H1 (cell line): ENCODE data around the gene ALAS1. TPM values are rescaled to one million over a fixed set of nuclear protein-coding genes. Genes with fewer than 3 reads are reported as not detected.

ENCODE experiments used
- CTCF ChIA-PET: fragments of 300-600 bp; sonication (Branson Sonifier 250); formaldehyde crosslinking; loops from one replicate; lab custom pipeline; 2021; ENCODE audit not compliant: partially characterized antibody; lab: Charles Lee
- POLR2A ChIA-PET: fragments of 300-600 bp; sonication (Branson Sonifier 250); formaldehyde crosslinking; loops from one replicate; lab custom pipeline; 2021; ENCODE audit warnings: inconsistent platforms; ENCODE audit not compliant: partially characterized antibody; lab: Charles Lee
- DNase-seq, 2 experiments: peaks; one replicate each; pipeline versions ENCODE4 v3.0.0 to v3.0.0-alpha.2; 2010 to 2022; ENCODE audit warnings: low spot score in 2 of 2, low read depth in 1 of 2, mixed read lengths in 1 of 2
- FAIRE-seq: peaks from 2 replicates; lab custom pipeline; 2011; peaks lifted over from hg19 to GRCh38; lab: Jason Lieb, UNC
- H2AFZ ChIP-seq: 2 replicates; pipeline ENCODE4 v1.8.1; 2012; ENCODE audit warnings: low read length, inconsistent platforms
- H2AK5ac ChIP-seq: 2 replicates; pipeline ENCODE4 v1.6.1; 2013; ENCODE audit warnings: low read depth, low read length
- H2BK120ac ChIP-seq: replicated peaks from 2 replicates; pipeline ENCODE3; 2013; ENCODE audit warnings: low read depth, low read length, inconsistent platforms
- H2BK12ac ChIP-seq: 2 replicates; pipeline ENCODE4 v1.6.1; 2013; ENCODE audit warnings: low read depth, low read length
- H2BK15ac ChIP-seq: 2 replicates; pipeline ENCODE4 v1.6.1; 2013; ENCODE audit warnings: low read length
- H2BK20ac ChIP-seq: 2 replicates; pipeline ENCODE4 v1.6.1; 2013; ENCODE audit warnings: low read length
- H2BK5ac ChIP-seq: 2 replicates; pipeline ENCODE4 v1.6.1; 2013; ENCODE audit warnings: low read depth, low read length
- H3K14ac ChIP-seq: 2 replicates; pipeline ENCODE4 v1.6.1; 2013; ENCODE audit warnings: inconsistent platforms; ENCODE audit not compliant: insufficient read length
- H3K18ac ChIP-seq: 2 replicates; pipeline ENCODE4 v1.6.1; 2013; ENCODE audit warnings: low read length; ENCODE audit errors: extremely low read depth
- H3K23ac ChIP-seq: 2 replicates; pipeline ENCODE4 v1.6.1; 2013; ENCODE audit warnings: inconsistent platforms; ENCODE audit not compliant: insufficient read length
- H3K23me2 ChIP-seq: 2 replicates; pipeline ENCODE4 v1.6.1; 2013; ENCODE audit warnings: low read depth, low read length
- H3K27ac ChIP-seq: 2 replicates; pipeline ENCODE4 v1.6.1; 2011; ENCODE audit warnings: low read depth, low read length, inconsistent platforms
- H3K27me3 ChIP-seq, 4 experiments: replicated peaks in 1 of 4; 1 replicate in 1 of 4; 2 replicates in 3 of 4; pipeline versions ENCODE4 v1.6.1 to v1.8.1; 2011 to 2013; ENCODE audit warnings: low read length in 3 of 4, mild to moderate bottlenecking in 3 of 4, inconsistent platforms in 2 of 4, mixed read lengths in 2 of 4, moderate library complexity in 1 of 4; ENCODE audit not compliant: control insufficient read depth in 3 of 4, insufficient read depth in 3 of 4; ENCODE audit errors: extremely low read depth in 1 of 4
- H3K36me3 ChIP-seq, 4 experiments: 2 replicates each; pipeline versions ENCODE4 v1.6.1 to v1.8.1; 2011 to 2013; ENCODE audit warnings: mild to moderate bottlenecking in 4 of 4, low read length in 3 of 4, moderate library complexity in 2 of 4, control low read depth in 1 of 4, inconsistent platforms in 1 of 4; ENCODE audit not compliant: insufficient read depth in 4 of 4, control insufficient read depth in 2 of 4
- H3K4ac ChIP-seq: replicated peaks from 2 replicates; pipeline ENCODE3; 2013; ENCODE audit warnings: low read length, low read depth, mixed read lengths, inconsistent platforms; ENCODE audit not compliant: insufficient read length
- H3K4me1 ChIP-seq, 4 experiments: replicated peaks in 1 of 4; 1 replicate in 1 of 4; 2 replicates in 3 of 4; pipeline versions ENCODE4 v1.6.1 to v1.8.1; 2011 to 2013; ENCODE audit warnings: low read length in 3 of 4, inconsistent platforms in 2 of 4, mixed read lengths in 1 of 4; ENCODE audit not compliant: insufficient read depth in 4 of 4, control insufficient read depth in 3 of 4
- H3K4me2 ChIP-seq, 2 experiments: 2 replicates each; pipeline versions ENCODE4 v1.6.1 to v1.8.1; 2011 to 2013; ENCODE audit warnings: low read depth in 2 of 2, low read length in 2 of 2, control low read depth in 1 of 2, inconsistent platforms in 1 of 2, mild to moderate bottlenecking in 1 of 2; ENCODE audit not compliant: insufficient read depth in 1 of 2
- H3K4me3 ChIP-seq, 4 experiments: fragments of 200-600, 300-600 bp in 1 of 4; sonication (generic), shearing (Covaris generic), sonication (Bioruptor Twin) in 1 of 4; 2 replicates each; pipeline versions ENCODE4 v1.5.1 to v1.8.1; 2011 to 2016; ENCODE audit warnings: low read length in 4 of 4, low read depth in 3 of 4, control low read depth in 2 of 4, inconsistent platforms in 2 of 4, mild to moderate bottlenecking in 2 of 4, mixed read lengths in 1 of 4, moderate library complexity in 1 of 4; ENCODE audit not compliant: insufficient read depth in 2 of 4; ENCODE audit errors: extremely low read depth in 1 of 4
- H3K56ac ChIP-seq: replicated peaks from 2 replicates; pipeline ENCODE3; 2013; ENCODE audit warnings: low read depth, mild to moderate bottlenecking, mixed read lengths, low read length, inconsistent platforms; ENCODE audit not compliant: insufficient read length
- H3K79me1 ChIP-seq: 2 replicates; pipeline ENCODE4 v1.6.1; 2013; ENCODE audit warnings: low read depth, low read length, control low read depth
- H3K79me2 ChIP-seq, 2 experiments: 2 replicates each; pipeline versions ENCODE4 v1.6.1 to v1.8.1; 2012 to 2013; ENCODE audit warnings: low read length in 2 of 2, mild to moderate bottlenecking in 2 of 2, inconsistent platforms in 1 of 2; ENCODE audit not compliant: insufficient read depth in 2 of 2, control insufficient read depth in 1 of 2
- H3K9ac ChIP-seq, 4 experiments: replicated peaks in 1 of 4; 1 replicate in 1 of 4; 2 replicates in 3 of 4; pipeline versions ENCODE4 v1.6.1 to v1.8.1; 2011 to 2013; ENCODE audit warnings: low read depth in 3 of 4, low read length in 3 of 4, control low read depth in 2 of 4, mild to moderate bottlenecking in 2 of 4, moderate library complexity in 2 of 4, inconsistent platforms in 1 of 4; ENCODE audit errors: extremely low read depth in 1 of 4
- H3K9me3 ChIP-seq, 2 experiments: 2 replicates each; pipeline versions ENCODE4 v1.6.1 to v1.8.1; 2012 to 2013; ENCODE audit warnings: mild to moderate bottlenecking in 2 of 2, moderate library complexity in 2 of 2, control low read depth in 1 of 2, inconsistent platforms in 1 of 2, low read depth in 1 of 2, low read length in 1 of 2, mixed read lengths in 1 of 2; ENCODE audit not compliant: insufficient read depth in 2 of 2
- H4K20me1 ChIP-seq, 2 experiments: replicated peaks in 1 of 2; 2 replicates each; pipeline versions ENCODE3 to v1.8.1; 2011 to 2013; ENCODE audit warnings: inconsistent platforms in 2 of 2, low read length in 2 of 2, mild to moderate bottlenecking in 1 of 2; ENCODE audit not compliant: insufficient read depth in 2 of 2, control insufficient read depth in 1 of 2
- H4K5ac ChIP-seq: 2 replicates; pipeline ENCODE4 v1.6.1; 2013; ENCODE audit warnings: low read length, low read depth, mixed read lengths, inconsistent platforms; ENCODE audit not compliant: insufficient read length
- H4K8ac ChIP-seq: 2 replicates; pipeline ENCODE4 v1.8.0; 2013; ENCODE audit warnings: mild to moderate bottlenecking, moderate library complexity, low read length, inconsistent platforms; ENCODE audit not compliant: insufficient read depth; ENCODE audit errors: extremely low read depth
- H4K91ac ChIP-seq: replicated peaks from 2 replicates; pipeline ENCODE3; 2013; ENCODE audit warnings: low read length, mixed read lengths, inconsistent platforms; ENCODE audit not compliant: insufficient read length
- PHF8 ChIP-seq: fragments of 200-600 bp; sonication (generic); conservative IDR thresholded peaks from 2 replicates; pipeline ENCODE4 v1.7.1; 2012; ENCODE audit warnings: low read depth, mild to moderate bottlenecking, inconsistent platforms, low read length, moderate library complexity
- SUZ12 ChIP-seq: fragments of 200-600 bp; sonication (generic); IDR thresholded peaks from 2 replicates; pipeline ENCODE4 v1.6.1; 2012; ENCODE audit warnings: mild to moderate bottlenecking, inconsistent platforms, low read length, moderate library complexity, mixed read lengths
- TCF12 ChIP-seq: IDR thresholded peaks from 2 replicates; pipeline ENCODE4 v1.6.1; 2011; ENCODE audit warnings: low read depth, mild to moderate bottlenecking, low read length
- WGBS, 2 experiments: shearing (Covaris generic) in 1 of 2; methylation state at CpG; one replicate each; pipeline versions ENCODE4 v1.1.6 to v1.1.7; 2013 to 2015; ENCODE audit warnings: low lambda C conversion rate in 2 of 2, mixed read lengths in 2 of 2, inconsistent platforms in 1 of 2, low coverage in 1 of 2, missing lambda C conversion rate in 1 of 2; ENCODE audit not compliant: insufficient replicate concordance in 2 of 2, insufficient coverage in 1 of 2, insufficient read length in 1 of 2; ENCODE audit errors: extremely low coverage in 1 of 2, missing lambda C conversion rate in 1 of 2; 5-methylcytosine and 5-hydroxymethylcytosine counted together
- polyA plus RNA-seq, 7 experiments: library from polyadenylated mRNA; depleted of rRNA in 3 of 7; stranded (reverse) in 5 of 7; unstranded in 2 of 7; fragments of >200 nt in 5 of 7; fragments of 200-250 nt in 2 of 7; gene quantifications; 1 replicate in 5 of 7; 2 replicates in 1 of 7; 4 replicates in 1 of 7; pipeline versions ENCODE4 v1.2.1 to v1.2.3, GENCODE V29; 2011 to 2013; ENCODE audit warnings: missing spikeins in 2 of 7, mixed read lengths in 2 of 7
- total RNA-seq: library from RNA; stranded (reverse); fragmentation: NEBNext Ultra II Directional; extraction: Animal tissue kit (Norgen Biotek cat#: 25700); gene quantifications from 2 replicates; pipeline ENCODE4 v1.2.1, GENCODE V29; 2021

Gene ALAS1
- total and polyA plus RNA-seq, 2 of the 8 experiments (the other 6 are each of a cell fraction or from before 2014, with no cell fraction given) = 45.9 to 84.4 TPM

DNA sequence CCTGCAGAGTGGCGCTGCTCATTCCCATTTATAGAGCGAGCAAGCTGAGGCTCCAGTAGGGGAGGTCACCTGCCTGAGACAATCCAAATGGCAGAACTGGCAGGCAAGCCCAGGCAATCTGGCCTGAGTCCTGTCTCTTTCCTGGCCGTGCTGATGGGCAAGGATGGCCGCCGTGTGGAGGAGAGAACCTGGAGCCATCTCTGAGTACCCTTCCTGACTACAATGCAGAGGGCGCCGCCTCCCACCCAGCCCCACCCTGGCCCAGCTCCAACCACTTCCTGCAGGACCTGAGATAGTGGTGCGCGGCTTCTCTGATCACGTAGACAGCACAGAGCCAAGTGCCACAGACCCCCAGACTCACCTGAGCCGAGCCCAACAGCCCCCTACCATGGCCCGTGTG is 20.5 kb downstream of the ALAS1 start:
- H2AFZ ChIP-seq = no peak overlapping the region
- CTCF ChIA-PET = interaction anchor here (0.7 to 20.4 kb wide), 14 partner anchors 17 to 292 kb away, joined by 3 to 336 read pairs (median 4); partner anchors contain the start of gene TWF2
- no peak for DNase-seq

More for the DNA sequence above, 20.5 kb downstream of the ALAS1 start:
- no peak for TF ChIP-seq TCF12
- no peak for TF ChIP-seq PHF8
- TF ChIP-seq SUZ12 = no peak
- no peak overlapping the region for H3K14ac ChIP-seq
- no peak overlapping the region for H3K4me3 ChIP-seq
- no peak overlapping the region for H4K5ac ChIP-seq
- no peaks in the 10 kb centered on the region for H3K23me2 ChIP-seq
- H4K91ac ChIP-seq = no peak overlapping the region
- no peak overlapping the region; the same call in 1 of the 2 replicates for H2AK5ac ChIP-seq
- H3K79me1 ChIP-seq = no peaks in the 10 kb centered on the region
- H2BK120ac ChIP-seq = no peak overlapping the region
- H3K18ac ChIP-seq = no peak overlapping the region
- peaks cover 4 to 18% (median 13%) of the 10 kb centered on the region in 4 experiments; a peak in 6 of 8 replicates for H3K36me3 ChIP-seq
- H3K79me2 ChIP-seq = no peaks in the 10 kb centered on the region
- POLR2A ChIA-PET = interaction anchor here (0.8 to 1.5 kb wide), 2 partner anchors 18 to 30 kb away, joined by 3 read pairs; no protein-coding TSS in a partner anchor
- H3K27ac ChIP-seq = no peak overlapping the region
- no peak overlapping the region for H3K56ac ChIP-seq
- no peak overlapping the region for H2BK20ac ChIP-seq
- no peak overlapping the region for H3K4me2 ChIP-seq
- no peak overlapping the region for H2BK5ac ChIP-seq
- H2BK12ac ChIP-seq = no peak overlapping the region
- H4K20me1 ChIP-seq = no peaks in the 10 kb centered on the region
- H3K9me3 ChIP-seq = no peaks in the 10 kb centered on the region
- no peak overlapping the region for H2BK15ac ChIP-seq
- H3K4me1 ChIP-seq = peaks cover 0 to 2% (median 0%) of the 10 kb centered on the region in 4 experiments; a peak in 2 of 7 replicates
- WGBS, 2 experiments = 95% methylated on average over 6 of the region's 12 CpGs; no CpG with 5 or more reads in 1 of the 2 experiments
- no peak overlapping the region for H3K9ac ChIP-seq
- H4K8ac ChIP-seq = no peak overlapping the region
- H3K4ac ChIP-seq = no peak overlapping the region
- H3K27me3 ChIP-seq = no peaks in the 10 kb centered on the region
- H3K23ac ChIP-seq = no peak overlapping the region
- no peak for FAIRE-seq
